GM19452 (cell line): Measurements from ENCODE around the gene PLCB3.

Experiments used
- ATAC-seq: cut with Tn5 transposase; IDR thresholded peaks from one replicate; pipeline ENCODE4 v1.9.1; 2021; ENCODE audit not compliant: unreplicated experiment

Gene PLCB3

GRCh38 chr11:64249563-64250414 is 1.5 kb upstream of the PLCB3 start:
- ATAC-seq: no peak

GRCh38 chr11:64250415-64251015 is 815 bp upstream of the PLCB3 start:
- no peak for ATAC-seq

GRCh38 chr11:64251753-64252002 is 348 bp downstream of the PLCB3 start:
- no peak for ATAC-seq

- ATAC-seq: no peak
These were observed 908 bp downstream of the PLCB3 start for GRCh38 chr11:64252003-64252872.

- no peak for ATAC-seq
These were observed 1.7 kb downstream of the PLCB3 start for GRCh38 chr11:64253043-64253442.

- ATAC-seq: no peak
These were observed 2.2 kb downstream of the PLCB3 start for GRCh38 chr11:64253481-64253880.

- ATAC-seq: no peak
These were observed 3.0 kb downstream of the PLCB3 start for GRCh38 chr11:64254326-64254725.

GRCh38 chr11:64255135-64256128 is 4.1 kb downstream of the PLCB3 start:
- no peak for ATAC-seq

- no peak for ATAC-seq
These were observed 5.0 kb downstream of the PLCB3 start for GRCh38 chr11:64256300-64256699.

- ATAC-seq: no peak
These were observed 7.0 kb downstream of the PLCB3 start for GRCh38 chr11:64258356-64258755.

- no peak for ATAC-seq
These were observed 7.7 kb downstream of the PLCB3 start for GRCh38 chr11:64258946-64259532.

- no peak for ATAC-seq
These were observed 8.3 kb downstream of the PLCB3 start for GRCh38 chr11:64259533-64260067.

GRCh38 chr11:64260147-64260708 is 8.9 kb downstream of the PLCB3 start:
- ATAC-seq: no peak

- ATAC-seq: no peak
These were observed 10.3 kb downstream of the PLCB3 start for GRCh38 chr11:64261556-64262080.

GRCh38 chr11:64262271-64263002 is 11.1 kb downstream of the PLCB3 start:
- no peak for ATAC-seq

GRCh38 chr11:64263021-64263946 is 12.0 kb downstream of the PLCB3 start:
- ATAC-seq: no peak

GRCh38 chr11:64263947-64264317 is 12.6 kb downstream of the PLCB3 start:
- ATAC-seq: no peak

GRCh38 chr11:64264371-64264852 is 13.1 kb downstream of the PLCB3 start:
- ATAC-seq: no peak
